22Rv1 (cell line): Measurements from ENCODE around the gene IRAK2.

Experiments used
- CTCF ChIP-seq: fragments of 450-650 bp; IDR thresholded peaks from 2 replicates; pipeline ENCODE4 v1.5.1; 2017; ENCODE audit warnings: mild to moderate bottlenecking
- ZFX ChIP-seq: fragments of 450-650 bp; IDR thresholded peaks from 2 replicates; pipeline ENCODE4 v1.6.1; 2017; ENCODE audit warnings: antibody characterized with exemption, borderline replicate concordance

GRCh38 chr3:10150987-10151386 lies 13.7 kb upstream of the IRAK2 start:
- TF ChIP-seq CTCF = no peak
- TF ChIP-seq ZFX = no peak
